Neutrophil (primary cell): ENCODE results near the gene CACNG8.

Experiments used
- H3K27ac ChIP-seq: fragments of 200-600 bp; sonication (generic); 2 replicates; pipeline ENCODE4 v1.5.1; 2016; ENCODE audit warnings: mild to moderate bottlenecking, moderate library complexity
- H3K27me3 ChIP-seq: fragments of 200-600 bp; sonication (generic); 2 replicates; pipeline ENCODE4 v1.6.0; 2016; ENCODE audit warnings: mild to moderate bottlenecking
- H3K36me3 ChIP-seq: fragments of 200-600 bp; sonication (generic); 2 replicates; pipeline ENCODE4 v1.5.1; 2017
- H3K4me1 ChIP-seq, 2 experiments: fragments of 200-600 bp in 1 of 2; sonication (generic) in 1 of 2; 1 replicate in 1 of 2; 2 replicates in 1 of 2; pipeline versions ENCODE4 v1.5.1 to v1.6.1; 2013 to 2016; ENCODE audit warnings: low read depth in 1 of 2, low read length in 1 of 2, mild to moderate bottlenecking in 1 of 2, moderate library complexity in 1 of 2; ENCODE audit not compliant: control insufficient read depth in 1 of 2, insufficient read depth in 1 of 2
- H3K4me3 ChIP-seq, 2 experiments: fragments of 200-600 bp in 1 of 2; sonication (generic) in 1 of 2; 1 replicate in 1 of 2; 2 replicates in 1 of 2; pipeline ENCODE4 v1.5.1; 2013 to 2016; ENCODE audit warnings: low read depth in 1 of 2, low read length in 1 of 2, mild to moderate bottlenecking in 1 of 2, moderate library complexity in 1 of 2
- H3K9me3 ChIP-seq: fragments of 200-600 bp; sonication (generic); 2 replicates; pipeline ENCODE4 v1.5.1; 2016
- TF ChIP-seq, protein P1 (sequence below): fragments of 200-600 bp; sonication (generic); IDR thresholded peaks from 2 replicates; pipeline ENCODE4 v1.5.1; 2016; ENCODE audit warnings: antibody characterized with exemption

CACNG8 gene

DNA sequence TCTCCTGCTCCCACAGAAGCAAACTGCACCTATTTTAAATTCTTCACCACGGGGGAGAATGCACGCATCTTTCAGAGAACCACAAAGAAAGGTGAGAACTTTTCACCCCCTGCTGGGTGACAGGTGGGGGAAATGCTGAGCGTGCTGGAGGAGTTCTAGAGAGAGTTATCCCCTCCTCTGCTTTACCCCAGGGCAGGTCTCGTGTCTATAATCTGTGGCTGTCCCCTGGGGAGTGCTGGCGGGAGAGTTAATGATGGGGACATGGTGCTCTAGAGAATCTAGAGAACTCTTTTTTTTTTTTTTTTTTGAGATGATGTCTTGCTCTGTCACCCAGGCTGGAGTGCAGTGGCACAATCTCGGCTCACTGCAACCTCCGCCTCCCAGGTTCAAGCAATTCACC is 35.5 kb downstream of the CACNG8 start:
- Histone ChIP-seq H3K9me3 (no peaks in the 10 kb centered on the region), H3K27ac (no peak overlapping the region), H3K4me1 (peaks cover 7% of the 10 kb centered on the region in 2 experiments), H3K36me3 (no peaks in the 10 kb centered on the region), H3K4me3 (no peak overlapping the region), H3K27me3 (peaks cover 98% of the 10 kb centered on the region)
- TF ChIP-seq, protein P1, sequence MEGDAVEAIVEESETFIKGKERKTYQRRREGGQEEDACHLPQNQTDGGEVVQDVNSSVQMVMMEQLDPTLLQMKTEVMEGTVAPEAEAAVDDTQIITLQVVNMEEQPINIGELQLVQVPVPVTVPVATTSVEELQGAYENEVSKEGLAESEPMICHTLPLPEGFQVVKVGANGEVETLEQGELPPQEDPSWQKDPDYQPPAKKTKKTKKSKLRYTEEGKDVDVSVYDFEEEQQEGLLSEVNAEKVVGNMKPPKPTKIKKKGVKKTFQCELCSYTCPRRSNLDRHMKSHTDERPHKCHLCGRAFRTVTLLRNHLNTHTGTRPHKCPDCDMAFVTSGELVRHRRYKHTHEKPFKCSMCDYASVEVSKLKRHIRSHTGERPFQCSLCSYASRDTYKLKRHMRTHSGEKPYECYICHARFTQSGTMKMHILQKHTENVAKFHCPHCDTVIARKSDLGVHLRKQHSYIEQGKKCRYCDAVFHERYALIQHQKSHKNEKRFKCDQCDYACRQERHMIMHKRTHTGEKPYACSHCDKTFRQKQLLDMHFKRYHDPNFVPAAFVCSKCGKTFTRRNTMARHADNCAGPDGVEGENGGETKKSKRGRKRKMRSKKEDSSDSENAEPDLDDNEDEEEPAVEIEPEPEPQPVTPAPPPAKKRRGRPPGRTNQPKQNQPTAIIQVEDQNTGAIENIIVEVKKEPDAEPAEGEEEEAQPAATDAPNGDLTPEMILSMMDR, result no peak

DNA sequence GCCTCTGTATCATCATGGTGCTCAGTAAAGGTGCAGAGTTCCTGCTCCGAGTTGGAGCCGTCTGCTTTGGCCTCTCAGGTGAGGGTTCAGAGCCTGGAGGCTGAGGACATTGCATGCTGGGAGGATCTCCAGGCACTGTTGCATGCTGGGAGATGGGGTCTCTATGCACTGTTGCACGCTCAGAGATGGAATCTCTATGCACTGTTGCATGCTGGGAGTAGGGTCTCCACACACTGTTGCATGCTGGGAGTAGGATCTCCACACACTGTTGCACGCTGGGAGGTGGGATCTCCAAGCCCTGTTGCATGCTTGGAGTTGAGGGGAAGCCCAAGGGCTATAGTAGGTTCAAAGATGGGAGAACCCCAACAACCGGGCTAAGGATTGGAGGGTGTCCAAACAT is 37.0 kb downstream of the CACNG8 start:
- Histone ChIP-seq H3K36me3 (no peaks in the 10 kb centered on the region), H3K27me3 (peaks cover 98% of the 10 kb centered on the region), H3K9me3 (no peaks in the 10 kb centered on the region), H3K4me3 (no peak overlapping the region), H3K4me1 (peaks cover 7% of the 10 kb centered on the region in 2 experiments), H3K27ac (no peak overlapping the region)
- TF ChIP-seq, protein P1, result no peak

GRCh38 chr19:54001496-54001895 is 38.8 kb downstream of the CACNG8 start:
- Histone ChIP-seq H3K36me3 (no peaks in the 10 kb centered on the region), H3K4me1 (peaks cover 7% of the 10 kb centered on the region in 2 experiments), H3K27ac (no peak overlapping the region), H3K9me3 (no peaks in the 10 kb centered on the region), H3K4me3 (no peak overlapping the region), H3K27me3 (peaks cover 82% of the 10 kb centered on the region)
- TF ChIP-seq, protein P1, result no peak

- H3K27ac ChIP-seq, result no peak overlapping the region
- no peaks in the 10 kb centered on the region for H3K9me3 ChIP-seq
- H3K36me3 ChIP-seq, result no peaks in the 10 kb centered on the region
- peaks cover 80% of the 10 kb centered on the region for H3K27me3 ChIP-seq
- TF ChIP-seq, protein P1, result no peak
- no peak overlapping the region for H3K4me3 ChIP-seq
- H3K4me1 ChIP-seq, result peaks cover 7% of the 10 kb centered on the region in 2 experiments
Observed at GRCh38 chr19:54002495-54003315, 40.0 kb downstream of the CACNG8 start.

DNA sequence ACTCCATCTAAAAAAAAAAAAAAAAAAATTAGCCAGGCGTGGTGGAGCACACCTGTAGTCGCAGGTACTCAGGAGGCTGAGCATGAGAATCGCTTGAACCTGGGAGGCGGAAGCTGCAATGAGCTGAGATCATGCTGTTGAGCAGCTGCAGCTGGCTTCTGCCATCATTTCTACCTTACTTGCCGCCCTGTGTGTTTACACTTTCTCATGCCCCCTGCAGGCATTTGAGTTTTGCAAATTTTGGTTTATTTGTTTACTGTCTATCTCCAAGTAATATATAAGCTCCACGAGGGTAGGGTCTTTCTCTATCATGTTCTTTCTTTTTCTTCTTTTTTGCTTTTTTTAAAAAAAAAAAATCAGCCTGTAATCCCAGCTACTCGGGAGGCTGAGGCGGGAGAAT is 46.7 kb downstream of the CACNG8 start:
- no peaks in the 10 kb centered on the region for H3K9me3 ChIP-seq
- H3K36me3 ChIP-seq, result no peaks in the 10 kb centered on the region
- TF ChIP-seq, protein P1, result no peak
- H3K27me3 ChIP-seq, result peaks cover 65% of the 10 kb centered on the region
- H3K4me3 ChIP-seq, result no peak overlapping the region
- H3K27ac ChIP-seq, result no peak overlapping the region
- H3K4me1 ChIP-seq, result peaks cover 0 to 1% of the 10 kb centered on the region in 2 experiments
